Measurements from ENCODE around the gene ZNF157.
"Not testable (repeated sequence)": the region's sequence is repeated elsewhere in the genome, so short reads cannot be mapped to it uniquely, and the experiment has no call there.

ZNF157 gene

GRCh38 chrX:47370278-47370677 is at the start of gene ZNF157:
TSS of gene ZNF157 (plus strand) at chrX:47370578. CDS start at chrX:47370669, 91 bp downstream.
- ChIA-PET CTCF (no interaction called here), POLR2A (interaction anchor here (1.0 kb wide), 1 partner anchor 151 kb away, joined by 3 read pairs; no protein-coding TSS in a partner anchor)
- no peak for DNase-seq (ENCODE audit: extremely low spot score)
- TF ChIP-seq CTBP1 (IDR thresholded peaks at IDR 0.05; ENCODE audit: borderline replicate concordance) (no peak), PKNOX1 (IDR thresholded peaks at IDR 0.05) (no peak), L3MBTL2 (conservative IDR thresholded peaks at IDR 0.05) (no peak), HDGF (IDR thresholded peaks at IDR 0.05; ENCODE audit: borderline replicate concordance) (no peak), ZNF384 (IDR thresholded peaks at IDR 0.05) (no peak), FOXM1 (IDR thresholded peaks at IDR 0.05; ENCODE audit: borderline replicate concordance) (no peak), NFRKB (IDR thresholded peaks at IDR 0.05) (no peak), SP1 (IDR thresholded peaks at IDR 0.05) (no peak), FOXA1 (IDR thresholded peaks at IDR 0.05) (no peak), ARNT (IDR thresholded peaks at IDR 0.05) (no peak), FOXK2 (IDR thresholded peaks at IDR 0.05) (no peak), LEF1 (IDR thresholded peaks at IDR 0.05; ENCODE audit: borderline replicate concordance) (no peak), BHLHE40 (IDR thresholded peaks at IDR 0.05; ENCODE audit: borderline replicate concordance) (no peak), ELF4 (IDR thresholded peaks at IDR 0.05) (no peak), SUZ12 (IDR thresholded peaks at IDR 0.05) (no peak), TARDBP (IDR thresholded peaks at IDR 0.05) (no peak)

GRCh38 chrX:47321386-47321785 is 49.0 kb upstream of the ZNF157 start:
- no peak for TF ChIP-seq ELF4 (IDR thresholded peaks at IDR 0.05)
- CTCF ChIA-PET, result interaction anchor here (0.6 to 1.0 kb wide), 2 partner anchors 9 to 1612 kb away, joined by 3 to 4 read pairs; no protein-coding TSS in a partner anchor

GRCh38 chrX:47321823-47322371 is 48.5 kb upstream of the ZNF157 start:
- DNase-seq (ENCODE audit: extremely low spot score), result no peak
- CTCF ChIA-PET, result interaction anchor here (0.6 to 1.0 kb wide), 2 partner anchors 10 to 1612 kb away, joined by 3 to 4 read pairs; no protein-coding TSS in a partner anchor
- TF ChIP-seq PKNOX1 (IDR thresholded peaks at IDR 0.05) (no peak), CTBP1 (IDR thresholded peaks at IDR 0.05; ENCODE audit: borderline replicate concordance) (no peak), FOXA1 (IDR thresholded peaks at IDR 0.05) (no peak), HDGF (IDR thresholded peaks at IDR 0.05; ENCODE audit: borderline replicate concordance) (no peak), SUZ12 (IDR thresholded peaks at IDR 0.05) (no peak), L3MBTL2 (conservative IDR thresholded peaks at IDR 0.05) (no peak), TARDBP (IDR thresholded peaks at IDR 0.05) (no peak), ELF4 (IDR thresholded peaks at IDR 0.05) (no peak), ARNT (IDR thresholded peaks at IDR 0.05) (no peak), BHLHE40 (IDR thresholded peaks at IDR 0.05; ENCODE audit: borderline replicate concordance) (no peak), FOXM1 (IDR thresholded peaks at IDR 0.05; ENCODE audit: borderline replicate concordance) (no peak), SP1 (IDR thresholded peaks at IDR 0.05) (no peak), ZNF384 (IDR thresholded peaks at IDR 0.05) (no peak), FOXK2 (IDR thresholded peaks at IDR 0.05) (no peak)
- POLR2A ChIA-PET, result no interaction called here

More at GRCh38 chrX:47321386-47321785, 49.0 kb upstream of the ZNF157 start:
- POLR2A ChIA-PET, result no interaction called here
- no peak for DNase-seq (ENCODE audit: extremely low spot score)

- DNase-seq (ENCODE audit: extremely low spot score), result no peak
- TF ChIP-seq SP1 (IDR thresholded peaks at IDR 0.05) (no peak), ZNF384 (IDR thresholded peaks at IDR 0.05) (no peak), NFRKB (IDR thresholded peaks at IDR 0.05) (no peak), FOXK2 (IDR thresholded peaks at IDR 0.05) (no peak), FOXM1 (IDR thresholded peaks at IDR 0.05; ENCODE audit: borderline replicate concordance) (no peak), HDGF (IDR thresholded peaks at IDR 0.05; ENCODE audit: borderline replicate concordance) (no peak), SUZ12 (IDR thresholded peaks at IDR 0.05) (no peak)
- POLR2A ChIA-PET, result no interaction called here
- CTCF ChIA-PET, result no interaction called here
Observed at GRCh38 chrX:47327902-47328301, 42.5 kb upstream of the ZNF157 start.

- POLR2A ChIA-PET, result interaction anchor here (1.6 kb wide), 1 partner anchor 99 kb away, joined by 3 read pairs; no protein-coding TSS in a partner anchor
- DNase-seq (ENCODE audit: extremely low spot score); CTCF ChIA-PET: not testable (repeated sequence)
Observed at GRCh38 chrX:47332729-47333128, 37.6 kb upstream of the ZNF157 start.

- ChIA-PET CTCF (no interaction called here), POLR2A (no interaction called here)
- no peak for DNase-seq (ENCODE audit: extremely low spot score)
- TF ChIP-seq TARDBP (IDR thresholded peaks at IDR 0.05) (no peak), ARNT (IDR thresholded peaks at IDR 0.05) (no peak), FOXM1 (IDR thresholded peaks at IDR 0.05; ENCODE audit: borderline replicate concordance) (no peak), PKNOX1 (IDR thresholded peaks at IDR 0.05) (no peak), CTBP1 (IDR thresholded peaks at IDR 0.05; ENCODE audit: borderline replicate concordance) (no peak), FOXA1 (IDR thresholded peaks at IDR 0.05) (no peak), LEF1 (IDR thresholded peaks at IDR 0.05; ENCODE audit: borderline replicate concordance) (no peak), ZNF384 (IDR thresholded peaks at IDR 0.05) (no peak), HDGF (IDR thresholded peaks at IDR 0.05; ENCODE audit: borderline replicate concordance) (no peak), SUZ12 (IDR thresholded peaks at IDR 0.05) (no peak), SP1 (IDR thresholded peaks at IDR 0.05) (no peak), L3MBTL2 (conservative IDR thresholded peaks at IDR 0.05) (no peak), FOXK2 (IDR thresholded peaks at IDR 0.05) (no peak), ELF4 (IDR thresholded peaks at IDR 0.05) (no peak), BHLHE40 (IDR thresholded peaks at IDR 0.05; ENCODE audit: borderline replicate concordance) (no peak), NFRKB (IDR thresholded peaks at IDR 0.05) (no peak)
Observed at GRCh38 chrX:47351706-47352105, 18.7 kb upstream of the ZNF157 start.
